H9 (cell line): ENCODE results near the gene DMRTA2. TPM values are rescaled to one million over a fixed set of nuclear protein-coding genes. Genes with fewer than 3 reads are reported as not detected.

Experiments used
- DNase-seq: peaks from one replicate; pipeline ENCODE4 v3.0.0-alpha.2; 2017
- H2AFZ ChIP-seq: one replicate; pipeline ENCODE4 v1.6.1; 2013; ENCODE audit warnings: mild to moderate bottlenecking, low read length, control low read depth, moderate library complexity
- H2AK5ac ChIP-seq: 2 replicates; pipeline ENCODE4 v1.6.1; 2013; ENCODE audit warnings: low read length, control low read depth, mixed read lengths; ENCODE audit not compliant: insufficient read length
- H2BK120ac ChIP-seq: one replicate; pipeline ENCODE4 v1.6.1; 2013; ENCODE audit warnings: low read depth, mild to moderate bottlenecking, low read length, control low read depth, inconsistent platforms; ENCODE audit not compliant: poor library complexity, severe bottlenecking
- H2BK12ac ChIP-seq: 2 replicates; pipeline ENCODE4 v1.6.1; 2013; ENCODE audit warnings: low read length, control low read depth, mixed read lengths, low read depth; ENCODE audit not compliant: insufficient read length
- H2BK15ac ChIP-seq: 2 replicates; pipeline ENCODE4 v1.6.1; 2013; ENCODE audit warnings: low read depth, low read length, control low read depth
- H2BK20ac ChIP-seq: one replicate; pipeline ENCODE4 v1.6.1; 2013; ENCODE audit warnings: low read depth, mild to moderate bottlenecking, low read length, control low read depth, inconsistent platforms; ENCODE audit not compliant: poor library complexity, severe bottlenecking
- H2BK5ac ChIP-seq: 2 replicates; pipeline ENCODE4 v1.6.1; 2013; ENCODE audit warnings: low read length, control low read depth, mixed read lengths; ENCODE audit not compliant: insufficient read length
- H3K14ac ChIP-seq: 2 replicates; pipeline ENCODE4 v1.6.1; 2013; ENCODE audit warnings: low read length, control low read depth; ENCODE audit not compliant: insufficient read depth
- H3K18ac ChIP-seq: 2 replicates; pipeline ENCODE4 v1.6.1; 2013; ENCODE audit warnings: low read depth, mild to moderate bottlenecking, mixed read lengths, low read length, control low read depth; ENCODE audit not compliant: insufficient read length
- H3K23ac ChIP-seq: 2 replicates; pipeline ENCODE4 v1.6.1; 2013; ENCODE audit warnings: low read length, control low read depth, mixed read lengths, low read depth; ENCODE audit not compliant: insufficient read length
- H3K23me2 ChIP-seq: 2 replicates; pipeline ENCODE4 v1.6.1; 2013; ENCODE audit warnings: low read depth, mild to moderate bottlenecking, mixed read lengths, low read length, control low read depth; ENCODE audit not compliant: insufficient read length, poor library complexity, severe bottlenecking
- H3K27ac ChIP-seq: 2 replicates; pipeline ENCODE4 v1.5.1; 2013; ENCODE audit warnings: low read length, control low read depth, mixed read lengths, low read depth; ENCODE audit not compliant: insufficient read length
- H3K27me3 ChIP-seq: 2 replicates; pipeline ENCODE4 v1.6.1; 2013; ENCODE audit warnings: low read length, control low read depth, inconsistent platforms; ENCODE audit not compliant: insufficient read depth
- H3K4ac ChIP-seq: 2 replicates; pipeline ENCODE4 v1.6.1; 2013; ENCODE audit warnings: low read depth, mild to moderate bottlenecking, control low read depth, inconsistent platforms, low read length, moderate library complexity
- H3K4me1 ChIP-seq: 2 replicates; pipeline ENCODE4 v1.6.1; 2013; ENCODE audit warnings: low read length, control low read depth, inconsistent platforms; ENCODE audit not compliant: insufficient read depth
- H3K4me2 ChIP-seq: 2 replicates; pipeline ENCODE4 v1.6.1; 2013; ENCODE audit warnings: low read length, control low read depth, mixed read lengths; ENCODE audit not compliant: insufficient read length, insufficient read depth
- H3K56ac ChIP-seq: 2 replicates; pipeline ENCODE4 v1.6.1; 2013; ENCODE audit warnings: low read depth, mild to moderate bottlenecking, mixed read lengths, low read length, control low read depth; ENCODE audit not compliant: insufficient read length
- H3K79me1 ChIP-seq: 2 replicates; pipeline ENCODE4 v1.6.1; 2013; ENCODE audit warnings: low read depth, mild to moderate bottlenecking, moderate library complexity, low read length, control low read depth, inconsistent platforms; ENCODE audit not compliant: insufficient read depth, poor library complexity, severe bottlenecking
- H3K79me2 ChIP-seq: 2 replicates; pipeline ENCODE4 v1.6.1; 2013; ENCODE audit warnings: low read length, control low read depth, inconsistent platforms; ENCODE audit not compliant: insufficient read depth
- H3K9ac ChIP-seq: 2 replicates; pipeline ENCODE4 v1.6.1; 2013; ENCODE audit warnings: low read length, control low read depth, mixed read lengths; ENCODE audit not compliant: insufficient read length; ENCODE audit errors: extremely low read depth
- H3K9me3 ChIP-seq: one replicate; pipeline ENCODE4 v1.6.1; 2013; ENCODE audit warnings: low read depth, low read length, inconsistent platforms; ENCODE audit not compliant: control insufficient read depth
- H3T11ph ChIP-seq: one replicate; pipeline ENCODE4 v1.6.1; 2013; ENCODE audit warnings: mild to moderate bottlenecking, low read length, control low read depth, inconsistent platforms
- H4K20me1 ChIP-seq: one replicate; pipeline ENCODE4 v1.6.1; 2013; ENCODE audit not compliant: control insufficient read depth, insufficient read length, insufficient read depth
- H4K5ac ChIP-seq: 2 replicates; pipeline ENCODE4 v1.6.1; 2013; ENCODE audit warnings: low read depth, mild to moderate bottlenecking, mixed read lengths, low read length, control low read depth; ENCODE audit not compliant: insufficient read length
- H4K8ac ChIP-seq: replicated peaks from 2 replicates; pipeline ENCODE4 v1.6.1; 2013; ENCODE audit warnings: low read length, control low read depth, mixed read lengths, low read depth; ENCODE audit not compliant: insufficient read length
- H4K91ac ChIP-seq: 2 replicates; pipeline ENCODE4 v1.6.1; 2013; ENCODE audit warnings: low read depth, mild to moderate bottlenecking, moderate library complexity, mixed read lengths, low read length, control low read depth; ENCODE audit not compliant: insufficient read length
- H3K27ac Mint-ChIP-seq, 3 experiments: 2 replicates in 2 of 3; 3 replicates in 1 of 3; pipeline ENCODE4 v1.8.0; 2020 to 2021; ENCODE audit warnings: mixed read lengths in 3 of 3, mild to moderate bottlenecking in 1 of 3, moderate library complexity in 1 of 3
- H3K27me3 Mint-ChIP-seq: 2 replicates; pipeline ENCODE4 v1.8.0; 2021; ENCODE audit warnings: low read depth, mild to moderate bottlenecking, moderate library complexity, mixed read lengths
- H3K36me3 Mint-ChIP-seq, 3 experiments: 2 replicates in 2 of 3; 3 replicates in 1 of 3; pipeline ENCODE4 v1.8.0; 2020 to 2021; ENCODE audit warnings: low read depth in 3 of 3, mixed read lengths in 3 of 3; ENCODE audit not compliant: insufficient read depth in 1 of 3
- H3K4me1 Mint-ChIP-seq, 2 experiments: 2 replicates each; pipeline ENCODE4 v1.8.0; 2020; ENCODE audit warnings: mixed read lengths in 2 of 2
- H3K4me3 Mint-ChIP-seq, 2 experiments: 2 replicates in 1 of 2; 3 replicates in 1 of 2; pipeline ENCODE4 v1.8.0; 2020 to 2021; ENCODE audit warnings: mild to moderate bottlenecking in 2 of 2, mixed read lengths in 2 of 2, moderate library complexity in 1 of 2
- H3K9me3 Mint-ChIP-seq, 2 experiments: 2 replicates in 1 of 2; 3 replicates in 1 of 2; pipeline ENCODE4 v1.8.0; 2020; ENCODE audit warnings: mild to moderate bottlenecking in 2 of 2, mixed read lengths in 2 of 2, moderate library complexity in 1 of 2
- WGBS: extraction: QIAGEN DNeasy Blood & Tissue Kit; methylation state at CpG from one replicate; pipeline ENCODE4 v1.1.7; 2013; ENCODE audit warnings: missing lambda C conversion rate, low lambda C conversion rate, mixed read lengths; ENCODE audit not compliant: insufficient read length; ENCODE audit errors: extremely low coverage; 5-methylcytosine and 5-hydroxymethylcytosine counted together
- total RNA-seq: library from RNA; stranded (reverse); gene quantifications from 2 replicates; pipeline ENCODE4 v1.2.1, GENCODE V29; 2021
- TF ChIP-seq, protein P1 (sequence below): fragments of 200-600 bp; sonication (generic); conservative IDR thresholded peaks from 3 replicates; pipeline ENCODE4 v1.8.0; 2021; ENCODE audit warnings: antibody characterized with exemption, mild to moderate bottlenecking

The DMRTA2 gene
- total RNA-seq, 1 experiment from 2014 or later = 0.11 TPM

DNA sequence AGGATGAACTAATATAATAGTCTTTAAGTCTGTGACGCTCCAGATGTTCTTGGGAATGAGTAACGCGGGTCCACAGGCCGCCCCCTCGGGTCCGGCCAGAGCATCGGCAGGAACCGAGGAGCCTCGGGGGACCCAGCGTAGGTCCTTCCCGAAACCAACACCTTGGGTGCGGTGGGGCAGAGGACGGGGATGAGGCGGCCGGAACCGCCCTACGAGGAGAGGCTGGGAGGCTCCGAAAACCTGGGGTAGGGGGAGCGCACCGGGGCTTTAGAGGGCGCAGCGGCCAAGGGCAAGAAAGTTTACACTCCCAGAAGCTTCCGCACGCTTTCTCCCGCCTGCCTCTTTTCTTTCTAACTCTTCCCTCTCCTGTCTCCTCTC, 7.1 kb downstream of the DMRTA2 start:
- H2AFZ ChIP-seq = no peak overlapping the region
- no CpG with 5 or more reads among the region's 25 CpGs for WGBS
- no peaks in the 10 kb centered on the region; a peak in 1 of 7 replicates for H3K36me3 Mint-ChIP-seq

More for the DNA sequence above, 7.1 kb downstream of the DMRTA2 start:
- H2BK5ac ChIP-seq = no peak overlapping the region
- H2BK20ac ChIP-seq = no peak overlapping the region
- no peak overlapping the region for H3K9ac ChIP-seq
- no peaks in the 10 kb centered on the region for H3K79me1 ChIP-seq
- H3K79me2 ChIP-seq = no peaks in the 10 kb centered on the region
- no peak overlapping the region for H3K23ac ChIP-seq
- no peaks in the 10 kb centered on the region for H3K9me3 ChIP-seq
- no peaks in the 10 kb centered on the region for H3K4me1 ChIP-seq
- peaks cover 12% of the 10 kb centered on the region for H3K23me2 ChIP-seq
- Mint-ChIP-seq H3K4me3 (peak overlapping the region; percentile 60 to 85), H3K9me3 (peaks cover 5% of the 10 kb centered on the region in 2 experiments; a peak in 4 of 5 replicates), H3K27ac (no peak overlapping the region), H3K27me3 (peaks cover 94% of the 10 kb centered on the region), H3K4me1 (peaks cover 18 to 28% of the 10 kb centered on the region in 2 experiments)
- peak; percentile 55 for DNase-seq
- TF ChIP-seq, protein P1, sequence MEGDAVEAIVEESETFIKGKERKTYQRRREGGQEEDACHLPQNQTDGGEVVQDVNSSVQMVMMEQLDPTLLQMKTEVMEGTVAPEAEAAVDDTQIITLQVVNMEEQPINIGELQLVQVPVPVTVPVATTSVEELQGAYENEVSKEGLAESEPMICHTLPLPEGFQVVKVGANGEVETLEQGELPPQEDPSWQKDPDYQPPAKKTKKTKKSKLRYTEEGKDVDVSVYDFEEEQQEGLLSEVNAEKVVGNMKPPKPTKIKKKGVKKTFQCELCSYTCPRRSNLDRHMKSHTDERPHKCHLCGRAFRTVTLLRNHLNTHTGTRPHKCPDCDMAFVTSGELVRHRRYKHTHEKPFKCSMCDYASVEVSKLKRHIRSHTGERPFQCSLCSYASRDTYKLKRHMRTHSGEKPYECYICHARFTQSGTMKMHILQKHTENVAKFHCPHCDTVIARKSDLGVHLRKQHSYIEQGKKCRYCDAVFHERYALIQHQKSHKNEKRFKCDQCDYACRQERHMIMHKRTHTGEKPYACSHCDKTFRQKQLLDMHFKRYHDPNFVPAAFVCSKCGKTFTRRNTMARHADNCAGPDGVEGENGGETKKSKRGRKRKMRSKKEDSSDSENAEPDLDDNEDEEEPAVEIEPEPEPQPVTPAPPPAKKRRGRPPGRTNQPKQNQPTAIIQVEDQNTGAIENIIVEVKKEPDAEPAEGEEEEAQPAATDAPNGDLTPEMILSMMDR = no peak
- no peak overlapping the region for H4K8ac ChIP-seq
- H3K18ac ChIP-seq = no peak overlapping the region
- H2AK5ac ChIP-seq = no peak overlapping the region
- no peak overlapping the region for H3T11ph ChIP-seq
- H2BK15ac ChIP-seq = no peak overlapping the region
- no peak overlapping the region for H3K4ac ChIP-seq
- no peak overlapping the region for H2BK12ac ChIP-seq
- no peak overlapping the region for H3K27ac ChIP-seq
- peak overlapping the region; percentile 75 for H3K4me2 ChIP-seq
- no peak overlapping the region for H4K5ac ChIP-seq
- H4K20me1 ChIP-seq = no peaks in the 10 kb centered on the region
- H4K91ac ChIP-seq = no peak overlapping the region
- H2BK120ac ChIP-seq = no peak overlapping the region
- H3K27me3 ChIP-seq = peaks cover 82% of the 10 kb centered on the region
- no peak overlapping the region for H3K14ac ChIP-seq
- no peak overlapping the region for H3K56ac ChIP-seq
